GM21825 (cell line): ENCODE data around the gene OSM.
A peak's percentile ranks its signal among the peaks of the same experiment; 100 is the strongest.

ENCODE experiments used
- ATAC-seq: cut with Tn5 transposase; IDR thresholded peaks from one replicate; pipeline ENCODE4 v1.9.1; 2021; ENCODE audit warnings: mild to moderate bottlenecking, moderate library complexity; ENCODE audit not compliant: unreplicated experiment

The OSM gene

GRCh38 chr22:30266445-30267381 is at the start of gene OSM:
Gene OSM (minus strand): TSS chr22:30266851. CDS start chr22:30266799, 52 bp downstream.
- ATAC-seq, result peak; percentile 8

GRCh38 chr22:30315962-30316576 is 49.4 kb upstream of the OSM start:
- no peak for ATAC-seq

GRCh38 chr22:30314915-30315314 is 48.3 kb upstream of the OSM start:
- peak; percentile 28 for ATAC-seq

GRCh38 chr22:30313527-30314363 is 47.1 kb upstream of the OSM start:
- no peak for ATAC-seq

- no peak for ATAC-seq
Measured at GRCh38 chr22:30312053-30312452, 45.4 kb upstream of the OSM start.

GRCh38 chr22:30310881-30311771 is 44.5 kb upstream of the OSM start:
- no peak for ATAC-seq

- peak; percentile 30 for ATAC-seq
Measured at GRCh38 chr22:30309951-30310741, 43.5 kb upstream of the OSM start.

GRCh38 chr22:30308518-30309230 is 42.0 kb upstream of the OSM start:
- ATAC-seq, result peak; percentile 29

GRCh38 chr22:30308093-30308492 is 41.4 kb upstream of the OSM start:
- ATAC-seq, result no peak

- no peak for ATAC-seq
Measured at GRCh38 chr22:30307041-30307574, 40.5 kb upstream of the OSM start.

GRCh38 chr22:30306627-30307011 is 40.0 kb upstream of the OSM start:
- ATAC-seq, result no peak

- ATAC-seq, result no peak
Measured at GRCh38 chr22:30305906-30306626, 39.4 kb upstream of the OSM start.

GRCh38 chr22:30305519-30305905 is 38.9 kb upstream of the OSM start:
- ATAC-seq, result peak; percentile 42

- ATAC-seq, result no peak
Measured at GRCh38 chr22:30304495-30305244, 38.0 kb upstream of the OSM start.

- no peak for ATAC-seq
Measured at GRCh38 chr22:30302810-30303138, 36.1 kb upstream of the OSM start.

GRCh38 chr22:30301995-30302809 is 35.6 kb upstream of the OSM start:
- ATAC-seq, result no peak

GRCh38 chr22:30299322-30299721 is 32.7 kb upstream of the OSM start:
- ATAC-seq, result no peak
